Activated CD4-positive, alpha-beta T cell treated with anti-CD3 and anti-CD28 coated beads, Interleukin-2, amount 10 ng/mL, durations not matched to agents 7 days and 5 days (primary cell): ENCODE data around the gene DCTN2. TPM values are rescaled to one million over a fixed set of nuclear protein-coding genes. Genes with fewer than 3 reads are reported as not detected.

ENCODE experiments used
- CTCF ChIA-PET: fragments of 350-600 bp; sonication (Branson Sonifier 250); formaldehyde crosslinking; loops from one replicate; lab custom pipeline; 2021; ENCODE audit warnings: antibody characterized with exemption; lab: Charles Lee
- POLR2A ChIA-PET: fragments of 350-600 bp; sonication (Branson Sonifier 250); formaldehyde crosslinking; loops from one replicate; lab custom pipeline; 2021; ENCODE audit warnings: antibody characterized with exemption; lab: Charles Lee
- DNase-seq: peaks from one replicate; pipeline ENCODE4 v3.0.0-alpha.2; 2020
- H3K27ac Mint-ChIP-seq: one replicate; pipeline ENCODE4 v1.8.0; 2021; ENCODE audit warnings: mild to moderate bottlenecking, moderate library complexity, mixed read lengths
- H3K27me3 Mint-ChIP-seq: one replicate; pipeline ENCODE4 v1.8.0; 2021; ENCODE audit warnings: mixed read lengths
- H3K36me3 Mint-ChIP-seq: one replicate; pipeline ENCODE4 v1.8.0; 2021; ENCODE audit warnings: low read depth, mixed read lengths
- H3K4me1 Mint-ChIP-seq: one replicate; pipeline ENCODE4 v1.8.0; 2021; ENCODE audit warnings: mixed read lengths
- H3K4me3 Mint-ChIP-seq: one replicate; pipeline ENCODE4 v1.8.0; 2021; ENCODE audit warnings: mild to moderate bottlenecking, moderate library complexity, mixed read lengths
- H3K9me3 Mint-ChIP-seq: one replicate; pipeline ENCODE4 v1.8.0; 2021; ENCODE audit warnings: mixed read lengths
- total RNA-seq, 2 experiments: library from RNA; stranded (reverse); gene quantifications; one replicate each; pipeline ENCODE4 v1.2.3, GENCODE V29; 2021

The DCTN2 gene
- total RNA-seq, 2 experiments from 2014 or later, result 79.3 to 80.5 TPM

- no peaks in the 10 kb centered on the region for H3K9me3 Mint-ChIP-seq
- no peaks in the 10 kb centered on the region for H3K27me3 Mint-ChIP-seq
- no peak overlapping the region for H3K4me3 Mint-ChIP-seq
- peaks cover 48% of the 10 kb centered on the region for H3K36me3 Mint-ChIP-seq
- POLR2A ChIA-PET, result no interaction called here
- peaks cover 5% of the 10 kb centered on the region for H3K4me1 Mint-ChIP-seq
- no peak for DNase-seq
- CTCF ChIA-PET, result interaction anchor here (0.5 to 8.9 kb wide), 5 partner anchors 7 to 72 kb away, joined by 3 to 70 read pairs (median 3); partner anchors contain the start of genes DCTN2 and GLI1
- H3K27ac Mint-ChIP-seq, result no peak overlapping the region
Observed at GRCh38 chr12:57530396-57531142, 16.4 kb downstream of the DCTN2 start.

GRCh38 chr12:57529831-57530230, 17.2 kb downstream of the DCTN2 start:
- Mint-ChIP-seq H3K27ac (no peak overlapping the region), H3K4me3 (no peak overlapping the region), H3K9me3 (no peaks in the 10 kb centered on the region), H3K4me1 (peaks cover 8% of the 10 kb centered on the region), H3K36me3 (peaks cover 45% of the 10 kb centered on the region), H3K27me3 (no peaks in the 10 kb centered on the region)
- ChIA-PET CTCF (interaction anchor here (8.9 kb wide), 1 partner anchor 8 kb away, joined by 70 read pairs; no protein-coding TSS in a partner anchor), POLR2A (no interaction called here)
- DNase-seq, result no peak

- POLR2A ChIA-PET, result no interaction called here
Observed at GRCh38 chr12:57528831-57529555, 18.0 kb downstream of the DCTN2 start.

GRCh38 chr12:57528176-57528575, 18.8 kb downstream of the DCTN2 start:
- Mint-ChIP-seq H3K4me1 (peaks cover 24% of the 10 kb centered on the region), H3K36me3 (peaks cover 46% of the 10 kb centered on the region), H3K4me3 (no peak overlapping the region), H3K27me3 (no peaks in the 10 kb centered on the region), H3K27ac (no peak overlapping the region), H3K9me3 (no peaks in the 10 kb centered on the region)
- DNase-seq, result no peak
- ChIA-PET POLR2A (no interaction called here), CTCF (interaction anchor here (0.5 to 8.9 kb wide), 4 partner anchors 9 to 116 kb away, joined by 3 to 70 read pairs (median 3); partner anchors contain the start of gene DCTN2)

More at GRCh38 chr12:57528831-57529555, 18.0 kb downstream of the DCTN2 start:
- no peaks in the 10 kb centered on the region for H3K9me3 Mint-ChIP-seq
- CTCF ChIA-PET, result interaction anchor here (8.9 kb wide), 1 partner anchor 8 kb away, joined by 70 read pairs; no protein-coding TSS in a partner anchor
- peaks cover 47% of the 10 kb centered on the region for H3K36me3 Mint-ChIP-seq
- H3K27me3 Mint-ChIP-seq, result no peaks in the 10 kb centered on the region
- peaks cover 16% of the 10 kb centered on the region for H3K4me1 Mint-ChIP-seq
- H3K4me3 Mint-ChIP-seq, result no peak overlapping the region
- DNase-seq, result no peak
- H3K27ac Mint-ChIP-seq, result no peak overlapping the region

- CTCF ChIA-PET, result interaction anchor here (0.7 to 8.9 kb wide), 2 partner anchors 10 to 73 kb away, joined by 3 to 70 read pairs; no protein-coding TSS in a partner anchor
Observed at GRCh38 chr12:57527184-57527583, 19.8 kb downstream of the DCTN2 start.

GRCh38 chr12:57526477-57527126, 20.4 kb downstream of the DCTN2 start:
- Mint-ChIP-seq H3K4me1 (peaks cover 34% of the 10 kb centered on the region), H3K4me3 (no peak overlapping the region), H3K36me3 (peaks cover 36% of the 10 kb centered on the region), H3K9me3 (no peaks in the 10 kb centered on the region), H3K27ac (peak overlapping the region; percentile 46), H3K27me3 (no peaks in the 10 kb centered on the region)
- ChIA-PET CTCF (interaction anchor here (0.7 to 8.9 kb wide), 2 partner anchors 11 to 73 kb away, joined by 3 to 70 read pairs; no protein-coding TSS in a partner anchor), POLR2A (interaction anchor here (0.6 kb wide), 1 partner anchor 54 kb away, joined by 7 read pairs; no protein-coding TSS in a partner anchor)
- no peak for DNase-seq

More at GRCh38 chr12:57527184-57527583, 19.8 kb downstream of the DCTN2 start:
- Mint-ChIP-seq H3K9me3 (no peaks in the 10 kb centered on the region), H3K4me1 (peaks cover 28% of the 10 kb centered on the region), H3K36me3 (peaks cover 41% of the 10 kb centered on the region), H3K27ac (peak overlapping the region; percentile 25), H3K27me3 (no peaks in the 10 kb centered on the region), H3K4me3 (no peak overlapping the region)
- POLR2A ChIA-PET, result interaction anchor here (0.6 kb wide), 1 partner anchor 54 kb away, joined by 7 read pairs; no protein-coding TSS in a partner anchor
- no peak for DNase-seq

- Mint-ChIP-seq H3K4me1 (peaks cover 42% of the 10 kb centered on the region), H3K27me3 (no peaks in the 10 kb centered on the region), H3K36me3 (peaks cover 33% of the 10 kb centered on the region), H3K4me3 (no peak overlapping the region), H3K9me3 (no peaks in the 10 kb centered on the region), H3K27ac (no peak overlapping the region)
- ChIA-PET POLR2A (no interaction called here), CTCF (interaction anchor here (1.5 to 8.9 kb wide), 2 partner anchors 12 to 18 kb away, joined by 5 to 70 read pairs; no protein-coding TSS in a partner anchor)
- DNase-seq, result no peak
Observed at GRCh38 chr12:57525615-57526383, 21.2 kb downstream of the DCTN2 start.

- peaks cover 43% of the 10 kb centered on the region for H3K4me1 Mint-ChIP-seq
- no peak for DNase-seq
- H3K36me3 Mint-ChIP-seq, result peaks cover 33% of the 10 kb centered on the region
- no peaks in the 10 kb centered on the region for H3K27me3 Mint-ChIP-seq
- POLR2A ChIA-PET, result interaction anchor here (0.6 kb wide), 1 partner anchor 11 kb away, joined by 3 read pairs; no protein-coding TSS in a partner anchor
- H3K27ac Mint-ChIP-seq, result peak overlapping the region; percentile 94
- no peaks in the 10 kb centered on the region for H3K9me3 Mint-ChIP-seq
- CTCF ChIA-PET, result interaction anchor here (0.6 to 8.9 kb wide), 6 partner anchors 12 to 92 kb away, joined by 3 to 70 read pairs (median 4); partner anchors contain the start of gene GLI1
- peak overlapping the region; percentile 98 for H3K4me3 Mint-ChIP-seq
Observed at GRCh38 chr12:57524814-57525614, 22.0 kb downstream of the DCTN2 start.

- ChIA-PET POLR2A (interaction anchor here (0.9 kb wide), 1 partner anchor 23 kb away, joined by 3 read pairs; the partner anchor contains the start of gene DCTN2), CTCF (interaction anchor here (0.6 to 8.9 kb wide), 8 partner anchors 9 to 93 kb away, joined by 3 to 70 read pairs (median 4); partner anchors contain the start of gene GLI1)
- peaks cover 48% of the 10 kb centered on the region for H3K4me1 Mint-ChIP-seq
- H3K27ac Mint-ChIP-seq, result peak overlapping the region; percentile 94
- H3K4me3 Mint-ChIP-seq, result peak overlapping the region; percentile 98
- no peaks in the 10 kb centered on the region for H3K9me3 Mint-ChIP-seq
- H3K27me3 Mint-ChIP-seq, result no peaks in the 10 kb centered on the region
- H3K36me3 Mint-ChIP-seq, result peaks cover 31% of the 10 kb centered on the region
- DNase-seq, result no peak
Observed at GRCh38 chr12:57523706-57524614, 23.0 kb downstream of the DCTN2 start.
